ENCODE data around the gene SPATA16. TPM values are rescaled to one million over a fixed set of nuclear protein-coding genes. Genes with fewer than 3 reads are reported as not detected.
"Not testable (repeated sequence)": the region's sequence is repeated elsewhere in the genome, so short reads cannot be mapped to it uniquely, and the experiment has no call there.

The SPATA16 gene
- total RNA-seq, 2 experiments from 2014 or later: not detected

GRCh38 chr3:172968646-172969045 lies 172.4 kb downstream of the SPATA16 start:
- POLR2A ChIA-PET: no interaction called here
- CTCF ChIA-PET: no interaction called here

GRCh38 chr3:172965256-172965655 lies 175.8 kb downstream of the SPATA16 start:
- ChIA-PET CTCF (no interaction called here), POLR2A (no interaction called here)

GRCh38 chr3:172960626-172961182 lies 180.3 kb downstream of the SPATA16 start:
- POLR2A ChIA-PET, CTCF ChIA-PET: not testable (repeated sequence)

DNA sequence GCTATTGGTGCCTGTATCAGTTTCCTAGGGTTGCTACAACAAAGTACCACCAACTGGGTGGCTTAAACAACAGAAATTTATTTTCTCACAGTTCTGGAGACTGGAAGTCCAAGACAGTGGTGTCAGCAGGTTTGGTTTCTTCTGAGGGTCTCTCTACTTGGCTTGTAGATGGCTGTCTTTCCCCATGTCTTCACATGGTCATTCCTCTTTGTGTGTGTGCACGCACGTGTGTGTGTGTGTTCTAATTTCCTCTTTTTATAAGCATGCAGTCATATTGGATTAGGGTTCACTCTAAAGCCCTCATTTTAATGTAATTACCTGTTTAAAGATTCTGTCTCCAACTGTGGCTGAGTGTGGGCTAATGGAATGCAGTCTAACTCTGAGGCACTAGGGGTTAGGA lies 182.5 kb downstream of the SPATA16 start:
- POLR2A ChIA-PET: no interaction called here

DNA sequence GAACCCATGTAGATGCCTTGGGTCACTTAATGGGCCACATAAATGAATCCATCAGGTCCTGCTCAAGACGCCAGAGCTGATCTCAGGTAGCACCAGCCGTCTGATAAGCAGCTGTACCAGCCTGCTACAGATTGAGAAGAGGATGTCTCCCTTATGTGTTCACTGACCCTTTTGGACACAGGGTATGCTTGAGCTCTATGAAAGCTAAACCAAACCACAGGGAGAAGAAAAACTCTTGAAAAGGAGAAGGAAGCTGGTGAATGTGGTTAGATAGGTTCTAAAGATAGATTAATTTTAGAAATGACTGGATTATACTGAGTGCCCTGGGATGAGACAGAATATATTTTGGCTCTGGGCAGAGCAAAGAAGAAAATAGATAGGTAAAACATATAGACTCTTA lies 187.5 kb downstream of the SPATA16 start:
- ChIA-PET POLR2A (no interaction called here), CTCF (no interaction called here)

More for the DNA sequence above, 182.5 kb downstream of the SPATA16 start:
- CTCF ChIA-PET: no interaction called here

DNA sequence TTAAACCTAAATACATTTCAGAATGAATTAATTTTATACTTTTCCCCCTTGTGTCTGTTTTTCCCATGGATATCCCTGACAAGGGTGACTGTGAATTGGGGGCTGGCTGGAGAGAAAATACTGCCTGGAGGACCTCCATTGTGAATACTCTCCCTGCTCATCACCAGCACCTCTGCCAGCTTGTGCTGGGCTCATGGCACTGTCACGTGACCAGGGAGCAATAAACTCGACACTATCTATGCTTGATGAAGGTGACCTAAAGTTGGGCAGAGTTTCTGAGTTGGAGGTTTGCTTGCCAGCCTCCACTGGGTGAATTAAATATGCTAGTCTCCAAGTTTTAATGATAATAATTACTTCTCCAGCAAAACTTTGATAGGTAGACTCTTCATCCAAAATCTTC lies 189.5 kb downstream of the SPATA16 start:
- ChIA-PET POLR2A (no interaction called here), CTCF (no interaction called here)

DNA sequence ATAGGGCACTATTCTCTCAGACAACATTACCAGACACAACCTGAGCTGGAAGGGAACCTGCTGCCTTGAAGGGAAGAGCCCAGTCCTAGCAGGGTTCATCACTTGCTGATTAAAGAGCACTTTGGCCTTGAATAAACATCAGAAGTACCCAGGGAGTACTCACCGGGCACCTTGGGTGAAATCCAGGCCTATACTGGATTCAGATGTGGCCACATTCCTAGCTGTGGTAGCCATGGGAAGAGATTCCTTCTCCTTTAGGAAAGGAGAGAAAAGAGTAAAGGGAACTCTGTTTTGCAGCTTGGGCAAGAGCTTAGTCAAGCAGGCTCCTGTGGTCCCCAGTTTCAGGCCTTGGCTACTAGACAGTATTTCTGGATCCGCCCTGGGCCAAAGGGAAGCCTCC lies 195.0 kb downstream of the SPATA16 start:
- CTCF ChIA-PET: no interaction called here
- POLR2A ChIA-PET: no interaction called here

DNA sequence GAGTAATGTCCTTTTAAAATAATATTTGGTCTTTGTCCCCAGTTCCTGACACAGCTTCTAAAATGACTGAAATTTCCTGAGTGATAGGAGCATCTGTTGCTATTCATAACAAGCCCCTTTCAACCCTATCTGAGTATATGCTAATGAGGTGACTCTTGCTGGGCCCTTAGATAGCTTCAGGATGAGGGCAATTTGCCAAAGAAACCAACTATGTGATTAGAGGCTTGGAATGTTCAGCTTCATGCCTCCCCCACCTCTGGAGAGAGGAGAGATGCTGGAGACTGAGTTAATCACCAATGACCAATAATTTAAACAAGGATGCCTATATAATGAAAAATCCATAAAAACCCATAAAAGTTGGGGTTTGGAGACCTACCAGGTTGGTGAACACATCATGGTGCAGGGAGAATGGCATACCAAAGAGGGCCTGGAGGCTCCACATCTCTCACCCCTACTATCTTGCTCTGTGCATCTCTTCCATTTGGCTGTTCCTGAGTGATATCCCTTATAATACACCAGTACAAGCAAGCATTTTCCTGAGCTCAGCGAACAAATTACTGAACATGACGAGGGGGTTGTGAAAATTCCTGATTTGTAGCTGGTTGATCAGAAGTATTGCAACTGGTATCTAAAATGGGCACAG lies 201.3 kb downstream of the SPATA16 start:
- CTCF ChIA-PET: no interaction called here
- POLR2A ChIA-PET: no interaction called here

DNA sequence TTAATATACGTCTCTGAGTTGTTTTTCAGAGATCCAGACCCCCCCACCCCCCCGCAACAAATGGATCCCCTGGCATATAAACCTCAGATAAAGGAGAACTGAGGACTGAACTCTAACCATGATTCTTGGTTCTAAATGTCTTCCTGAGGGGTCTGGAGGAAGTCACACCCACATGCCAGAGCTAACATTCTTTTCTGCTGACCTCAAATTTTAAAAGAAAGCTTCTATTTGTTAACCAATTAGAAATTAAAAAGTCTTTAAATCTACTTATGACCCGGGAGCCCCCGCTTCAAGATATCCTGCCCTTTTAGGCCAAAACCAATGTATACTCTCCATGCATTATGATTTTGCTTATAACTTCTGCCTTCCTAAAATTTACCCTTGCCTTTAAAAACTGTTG lies 202.2 kb downstream of the SPATA16 start:
- ChIA-PET CTCF (no interaction called here), POLR2A (no interaction called here)

DNA sequence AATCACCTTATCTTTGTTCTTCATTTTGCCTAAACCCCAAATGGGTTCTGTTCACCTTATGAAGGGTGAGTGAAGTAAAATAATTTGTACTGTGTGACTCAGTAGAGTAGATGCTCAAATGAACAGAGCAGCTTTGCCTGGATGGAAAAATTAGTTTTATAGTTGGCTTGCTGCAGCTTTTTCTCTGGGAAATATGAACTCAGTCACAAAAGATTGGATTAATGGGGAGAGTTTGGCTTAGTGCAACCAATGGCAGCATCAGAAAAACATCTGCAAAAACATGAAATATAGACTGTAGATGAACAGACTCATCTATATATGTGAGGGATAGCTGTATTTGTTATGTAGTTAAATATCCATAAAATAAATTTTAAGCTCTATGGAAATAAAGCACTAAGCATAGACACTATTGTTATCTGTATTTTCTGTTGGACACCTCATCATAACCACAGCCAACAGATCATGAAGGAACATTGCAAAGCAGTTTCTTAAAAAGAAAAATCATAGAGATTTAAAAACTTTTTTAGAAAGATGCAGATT lies 209.2 kb downstream of the SPATA16 start:
- ChIA-PET CTCF (no interaction called here), POLR2A (no interaction called here)

DNA sequence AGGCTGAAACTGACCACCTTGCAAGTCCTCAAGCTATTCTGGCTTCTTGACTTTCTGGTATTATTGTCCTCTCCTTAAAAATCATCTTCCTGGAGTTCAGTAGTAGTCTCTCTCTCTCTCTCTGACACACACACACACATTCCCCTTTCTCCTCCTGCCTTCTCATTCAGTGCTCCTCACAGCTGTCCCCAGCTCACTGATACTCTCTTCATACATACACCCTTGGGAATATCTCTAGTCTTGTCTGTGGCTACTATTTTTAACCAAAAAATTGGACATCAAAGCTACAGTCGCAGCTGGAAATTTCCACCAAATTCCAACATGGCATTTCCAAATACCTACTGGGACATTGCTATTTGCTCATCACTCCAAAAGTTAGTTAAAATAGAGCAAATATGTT lies 211.6 kb downstream of the SPATA16 start:
- CTCF ChIA-PET: no interaction called here
- POLR2A ChIA-PET: no interaction called here

- POLR2A ChIA-PET: no interaction called here
- CTCF ChIA-PET: no interaction called here
Observed at GRCh38 chr3:172924546-172924945, 216.5 kb downstream of the SPATA16 start.

GRCh38 chr3:172919297-172919683 lies 221.7 kb downstream of the SPATA16 start:
- POLR2A ChIA-PET: no interaction called here
- CTCF ChIA-PET: no interaction called here

DNA sequence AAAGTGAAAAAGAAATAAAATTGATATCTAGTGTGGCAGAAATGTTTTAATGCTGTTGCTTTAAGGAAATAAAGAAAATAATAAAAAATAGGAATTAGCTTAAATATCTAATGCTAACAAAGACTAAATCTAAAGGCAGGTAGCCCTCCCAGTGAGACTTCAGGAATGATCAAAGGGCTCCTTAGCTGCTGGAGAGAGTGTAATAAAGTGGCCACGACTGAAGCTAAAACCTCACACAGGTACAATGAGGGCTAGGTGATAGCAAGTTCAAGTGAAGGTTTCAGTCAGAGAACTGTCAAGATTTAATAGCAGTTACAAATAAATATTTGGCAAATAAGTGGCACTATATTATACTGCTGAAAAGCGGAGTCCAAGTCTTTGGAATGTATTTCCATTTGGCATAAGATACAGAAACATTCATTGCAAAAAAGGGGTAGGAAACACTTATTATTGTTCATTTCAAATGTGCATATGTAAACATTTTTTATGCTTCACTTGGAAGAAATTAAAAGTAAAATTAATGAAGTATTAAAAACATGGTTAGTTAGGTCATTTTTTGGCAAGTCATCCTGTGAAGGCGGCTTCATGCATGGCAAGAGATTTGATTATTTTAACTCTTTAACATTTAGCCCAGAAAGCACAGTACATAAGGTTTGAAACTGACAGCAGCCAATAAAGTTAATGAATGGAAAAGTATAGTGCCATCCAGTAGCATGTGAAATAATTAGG lies 222.3 kb downstream of the SPATA16 start:
- CTCF ChIA-PET: no interaction called here
- POLR2A ChIA-PET: no interaction called here

- POLR2A ChIA-PET: no interaction called here
Observed at GRCh38 chr3:172918165-172918564, 222.9 kb downstream of the SPATA16 start.

DNA sequence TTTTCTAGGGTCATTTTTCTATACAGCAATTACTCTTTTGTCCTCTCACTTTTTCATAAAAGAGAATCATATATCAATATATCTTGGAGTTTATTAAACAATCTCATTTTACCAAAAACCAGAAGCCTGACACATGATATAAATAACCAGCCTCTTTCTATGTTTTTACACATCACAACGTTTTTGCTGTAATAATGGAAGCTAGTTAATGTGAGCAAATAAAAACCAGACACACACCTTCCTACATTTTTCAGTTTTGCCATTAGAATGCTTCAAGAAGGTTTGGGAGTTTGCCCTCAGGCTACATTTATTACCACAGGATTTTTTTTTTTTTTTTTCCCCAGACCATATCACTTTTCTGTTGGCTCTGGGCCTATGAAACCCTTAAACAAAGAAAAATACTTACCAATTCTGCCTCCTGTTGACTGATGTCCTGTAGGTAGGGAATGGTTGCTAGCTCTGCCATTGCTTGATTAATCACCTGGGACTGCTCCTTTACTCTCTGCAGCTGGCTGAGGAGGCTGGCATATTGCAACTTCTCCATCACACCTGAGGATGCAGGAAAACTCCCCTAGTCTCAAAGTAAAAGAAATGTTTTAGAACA lies 225.0 kb downstream of the SPATA16 start:
- ChIA-PET CTCF (no interaction called here), POLR2A (no interaction called here)

More at GRCh38 chr3:172918165-172918564, 222.9 kb downstream of the SPATA16 start:
- CTCF ChIA-PET: no interaction called here

- CTCF ChIA-PET: no interaction called here
Observed at GRCh38 chr3:172914854-172915253, 226.2 kb downstream of the SPATA16 start.

GRCh38 chr3:172913911-172914655 lies 227.0 kb downstream of the SPATA16 start:
- ChIA-PET CTCF (no interaction called here), POLR2A (no interaction called here)

More at GRCh38 chr3:172914854-172915253, 226.2 kb downstream of the SPATA16 start:
- POLR2A ChIA-PET: no interaction called here

GRCh38 chr3:172911142-172911541 lies 229.9 kb downstream of the SPATA16 start:
- POLR2A ChIA-PET: no interaction called here

DNA sequence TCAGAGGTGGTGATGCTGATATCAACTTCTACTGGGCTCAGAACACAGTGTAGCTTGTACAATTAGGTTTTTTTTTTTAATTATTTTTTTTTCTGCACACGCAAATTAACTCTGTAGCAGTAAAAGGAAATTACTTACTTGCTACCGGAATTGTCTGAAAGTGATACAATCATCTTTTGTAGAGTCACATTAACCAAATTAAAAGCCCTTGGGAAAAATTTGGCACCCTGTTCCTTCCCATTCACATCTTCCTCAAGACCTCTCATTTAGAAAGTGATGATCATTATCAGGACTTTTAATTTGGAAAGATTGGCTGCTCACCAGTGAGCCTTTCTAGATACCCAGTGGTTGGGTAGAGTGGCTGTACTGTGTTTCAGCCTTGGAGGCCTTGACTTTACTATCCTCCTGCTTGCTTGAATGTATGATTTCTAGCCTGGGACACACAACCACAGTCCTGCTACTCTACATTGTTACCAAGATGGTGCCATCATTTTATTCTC lies 232.2 kb downstream of the SPATA16 start:
- CTCF ChIA-PET: no interaction called here
- POLR2A ChIA-PET: no interaction called here

More at GRCh38 chr3:172911142-172911541, 229.9 kb downstream of the SPATA16 start:
- CTCF ChIA-PET: no interaction called here

Data from activated CD8-positive, alpha-beta memory T cell treated with anti-CD3 and anti-CD28 coated beads for 36 hours (primary cell).